Activated CD8-positive, alpha-beta memory T cell treated with anti-CD3 and anti-CD28 coated beads, Interleukin-2, amount 50 U/mL, for 1 hour (primary cell): ENCODE measurements around the gene SCAMP2.

Experiments used
- DNase-seq: peaks from one replicate; pipeline ENCODE4 v3.0.0-alpha.2; 2020; ENCODE audit errors: extremely low read depth

SCAMP2 gene

GRCh38 chr15:74858369-74858740 is 14.8 kb downstream of the SCAMP2 start:
- DNase-seq: no peak

- no peak for DNase-seq
These were observed 15.3 kb downstream of the SCAMP2 start for GRCh38 chr15:74857671-74858368.

GRCh38 chr15:74857082-74857655 is 16.0 kb downstream of the SCAMP2 start:
- DNase-seq: no peak

- no peak for DNase-seq
These were observed 16.6 kb downstream of the SCAMP2 start for GRCh38 chr15:74856537-74856936.

GRCh38 chr15:74855857-74856256 is 17.3 kb downstream of the SCAMP2 start:
- no peak for DNase-seq

GRCh38 chr15:74854453-74855022 is 18.6 kb downstream of the SCAMP2 start:
- no peak for DNase-seq

- DNase-seq: no peak
These were observed 21.2 kb downstream of the SCAMP2 start for GRCh38 chr15:74851960-74852359.

- no peak for DNase-seq
These were observed 22.8 kb downstream of the SCAMP2 start for GRCh38 chr15:74850393-74850792.

GRCh38 chr15:74847432-74847831 is 25.7 kb downstream of the SCAMP2 start:
- DNase-seq: no peak

- no peak for DNase-seq
These were observed 27.6 kb downstream of the SCAMP2 start for GRCh38 chr15:74845581-74845980.

GRCh38 chr15:74845208-74845568 is 28.0 kb downstream of the SCAMP2 start:
- no peak for DNase-seq

GRCh38 chr15:74844319-74845207 is 28.6 kb downstream of the SCAMP2 start:
- no peak for DNase-seq

GRCh38 chr15:74843891-74844299 is 29.3 kb downstream of the SCAMP2 start:
- no peak for DNase-seq

- no peak for DNase-seq
These were observed 29.7 kb downstream of the SCAMP2 start for GRCh38 chr15:74843445-74843828.

- peak; percentile 60 for DNase-seq
These were observed 30.4 kb downstream of the SCAMP2 start, which contains the start of gene ULK3 for GRCh38 chr15:74842581-74843444. ULK3 (minus strand) TSS chr15:74843156; CDS start chr15:74843105, 51 bp downstream.

- DNase-seq: no peak
These were observed 31.2 kb downstream of the SCAMP2 start for GRCh38 chr15:74841891-74842373.

- DNase-seq: no peak
These were observed 32.1 kb downstream of the SCAMP2 start for GRCh38 chr15:74840851-74841775.

GRCh38 chr15:74839526-74840395 is 33.4 kb downstream of the SCAMP2 start:
- DNase-seq: no peak
